Activated CD4-positive, alpha-beta memory T cell treated with anti-CD3 and anti-CD28 coated beads, Interleukin-2, amount 10 ng/mL, durations not matched to agents 7 days and 5 days (primary cell): ENCODE data around the gene RABAC1. TPM values are rescaled to one million over a fixed set of nuclear protein-coding genes. Genes with fewer than 3 reads are reported as not detected.
"Not testable (repeated sequence)": the region's sequence is repeated elsewhere in the genome, so short reads cannot be mapped to it uniquely, and the experiment has no call there.

Experiments used
- CTCF ChIA-PET: fragments of 350-600 bp; sonication (Branson Sonifier 250); formaldehyde crosslinking; loops from one replicate; lab custom pipeline; 2021; ENCODE audit warnings: antibody characterized with exemption, inconsistent platforms; lab: Charles Lee
- POLR2A ChIA-PET: fragments of 350-600 bp; sonication (Branson Sonifier 250); formaldehyde crosslinking; loops from one replicate; lab custom pipeline; 2021; ENCODE audit warnings: antibody characterized with exemption; lab: Charles Lee
- DNase-seq: peaks from one replicate; pipeline ENCODE4 v3.0.0-alpha.2; 2020
- H3K27ac Mint-ChIP-seq: one replicate; pipeline ENCODE4 v1.8.0; 2021; ENCODE audit warnings: mild to moderate bottlenecking, mixed read lengths
- H3K27me3 Mint-ChIP-seq: one replicate; pipeline ENCODE4 v1.8.0; 2021; ENCODE audit warnings: mixed read lengths
- H3K36me3 Mint-ChIP-seq: one replicate; pipeline ENCODE4 v1.8.0; 2021; ENCODE audit warnings: low read depth, mixed read lengths
- H3K4me1 Mint-ChIP-seq: one replicate; pipeline ENCODE4 v1.8.0; 2021; ENCODE audit warnings: mixed read lengths
- H3K4me3 Mint-ChIP-seq: one replicate; pipeline ENCODE4 v1.8.0; 2021; ENCODE audit warnings: mild to moderate bottlenecking, mixed read lengths
- H3K9me3 Mint-ChIP-seq: one replicate; pipeline ENCODE4 v1.8.0; 2021; ENCODE audit warnings: mixed read lengths
- total RNA-seq, 2 experiments: library from RNA; stranded (reverse); gene quantifications; one replicate each; pipeline ENCODE4 v1.2.3, GENCODE V29; 2021

Gene RABAC1
- total RNA-seq, 2 experiments from 2014 or later = 97.2 to 105 TPM

- Mint-ChIP-seq H3K4me3 (peak overlapping the region; percentile 18), H3K4me1 (peaks cover 36% of the 10 kb centered on the region), H3K27me3 (peaks cover 55% of the 10 kb centered on the region), H3K27ac (no peak overlapping the region), H3K9me3 (no peaks in the 10 kb centered on the region), H3K36me3 (no peaks in the 10 kb centered on the region)
- ChIA-PET POLR2A (no interaction called here), CTCF (interaction anchor here (1.2 kb wide), 1 partner anchor 40 kb away, joined by 3 read pairs; no protein-coding TSS in a partner anchor)
- no peak for DNase-seq
Observed at GRCh38 chr19:41994994-41995958, 36.2 kb upstream of the RABAC1 start.

GRCh38 chr19:41994521-41994971, 35.4 kb upstream of the RABAC1 start:
- ChIA-PET CTCF (interaction anchor here (0.6 kb wide), 1 partner anchor 121 kb away, joined by 3 read pairs; no protein-coding TSS in a partner anchor), POLR2A (no interaction called here)
- no peak for DNase-seq

GRCh38 chr19:41993612-41994483, 34.7 kb upstream of the RABAC1 start, which contains the start of gene ATP1A3:
ATP1A3 (minus strand) TSS chr19:41994230; CDS start chr19:41994076, 154 bp downstream.
- CTCF ChIA-PET = interaction anchor here (0.5 to 0.6 kb wide), 2 partner anchors 80 to 120 kb away, joined by 3 read pairs; no protein-coding TSS in a partner anchor
- DNase-seq = peak; percentile 63
- Mint-ChIP-seq H3K27ac (no peak within 1 kb of the TSS), H3K4me1 (peaks cover 32% of the 10 kb centered on the region), H3K4me3 (peak within 1 kb of the TSS; percentile 66), H3K36me3 (no peaks in the 10 kb centered on the region), H3K27me3 (peaks cover 44% of the 10 kb centered on the region), H3K9me3 (no peaks in the 10 kb centered on the region)
- POLR2A ChIA-PET = no interaction called here

More at GRCh38 chr19:41994521-41994971, 35.4 kb upstream of the RABAC1 start:
- peak overlapping the region; percentile 18 for H3K4me3 Mint-ChIP-seq
- H3K27me3 Mint-ChIP-seq = peaks cover 48% of the 10 kb centered on the region
- peaks cover 36% of the 10 kb centered on the region for H3K4me1 Mint-ChIP-seq
- H3K9me3 Mint-ChIP-seq = no peaks in the 10 kb centered on the region
- H3K27ac Mint-ChIP-seq = no peak overlapping the region
- H3K36me3 Mint-ChIP-seq = no peaks in the 10 kb centered on the region

- POLR2A ChIA-PET, CTCF ChIA-PET, H3K4me3 Mint-ChIP-seq: not testable (repeated sequence)
Observed at GRCh38 chr19:41991925-41992569, 32.9 kb upstream of the RABAC1 start.

GRCh38 chr19:41991025-41991424, 31.9 kb upstream of the RABAC1 start:
- DNase-seq = no peak
- POLR2A ChIA-PET = no interaction called here
- Mint-ChIP-seq H3K36me3 (no peaks in the 10 kb centered on the region), H3K9me3 (no peaks in the 10 kb centered on the region), H3K27me3 (peaks cover 23% of the 10 kb centered on the region), H3K4me1 (peaks cover 17% of the 10 kb centered on the region), H3K4me3 (no peak overlapping the region), H3K27ac (no peak overlapping the region)
- CTCF ChIA-PET = no interaction called here

More at GRCh38 chr19:41991925-41992569, 32.9 kb upstream of the RABAC1 start:
- not testable (repeated sequence) for DNase-seq, H3K9me3 Mint-ChIP-seq, H3K27ac Mint-ChIP-seq, H3K36me3 Mint-ChIP-seq
- H3K4me1 Mint-ChIP-seq = peaks cover 24% of the 10 kb centered on the region
- peaks cover 32% of the 10 kb centered on the region for H3K27me3 Mint-ChIP-seq

GRCh38 chr19:41990615-41991014, 31.5 kb upstream of the RABAC1 start:
- no peak for DNase-seq
- H3K27ac Mint-ChIP-seq = no peak overlapping the region
- CTCF ChIA-PET = no interaction called here
- POLR2A ChIA-PET = no interaction called here
- no peaks in the 10 kb centered on the region for H3K36me3 Mint-ChIP-seq
- peaks cover 17% of the 10 kb centered on the region for H3K4me1 Mint-ChIP-seq
- H3K27me3 Mint-ChIP-seq = peaks cover 20% of the 10 kb centered on the region
- H3K9me3 Mint-ChIP-seq = no peaks in the 10 kb centered on the region
- H3K4me3 Mint-ChIP-seq = no peak overlapping the region

GRCh38 chr19:41990028-41990427, 30.9 kb upstream of the RABAC1 start:
- CTCF ChIA-PET = no interaction called here
- POLR2A ChIA-PET = no interaction called here
- peaks cover 12% of the 10 kb centered on the region for H3K4me1 Mint-ChIP-seq

GRCh38 chr19:41988947-41989346, 29.8 kb upstream of the RABAC1 start:
- no peaks in the 10 kb centered on the region for H3K9me3 Mint-ChIP-seq
- CTCF ChIA-PET = interaction anchor here (0.7 kb wide), 1 partner anchor 200 kb away, joined by 3 read pairs; no protein-coding TSS in a partner anchor
- no peaks in the 10 kb centered on the region for H3K36me3 Mint-ChIP-seq
- no peak overlapping the region for H3K27ac Mint-ChIP-seq
- peaks cover 7% of the 10 kb centered on the region for H3K4me1 Mint-ChIP-seq
- peaks cover 9% of the 10 kb centered on the region for H3K27me3 Mint-ChIP-seq
- POLR2A ChIA-PET = no interaction called here
- no peak overlapping the region for H3K4me3 Mint-ChIP-seq
- DNase-seq = no peak

More at GRCh38 chr19:41990028-41990427, 30.9 kb upstream of the RABAC1 start:
- Mint-ChIP-seq H3K36me3 (no peaks in the 10 kb centered on the region), H3K27ac (no peak overlapping the region), H3K4me3 (no peak overlapping the region), H3K9me3 (no peaks in the 10 kb centered on the region), H3K27me3 (peaks cover 14% of the 10 kb centered on the region)
- no peak for DNase-seq

GRCh38 chr19:41987141-41987860, 28.2 kb upstream of the RABAC1 start:
- CTCF ChIA-PET = no interaction called here
- Mint-ChIP-seq H3K27ac (no peak overlapping the region), H3K9me3 (no peaks in the 10 kb centered on the region), H3K36me3 (no peaks in the 10 kb centered on the region), H3K4me1 (no peaks in the 10 kb centered on the region), H3K4me3 (no peak overlapping the region), H3K27me3 (no peaks in the 10 kb centered on the region)
- no peak for DNase-seq
- POLR2A ChIA-PET = no interaction called here

- no peaks in the 10 kb centered on the region for H3K36me3 Mint-ChIP-seq
- no peak overlapping the region for H3K4me3 Mint-ChIP-seq
- ChIA-PET POLR2A (no interaction called here), CTCF (no interaction called here)
- DNase-seq = no peak
- no peaks in the 10 kb centered on the region for H3K27me3 Mint-ChIP-seq
- no peaks in the 10 kb centered on the region for H3K4me1 Mint-ChIP-seq
- no peaks in the 10 kb centered on the region for H3K9me3 Mint-ChIP-seq
- H3K27ac Mint-ChIP-seq = no peak overlapping the region
Observed at GRCh38 chr19:41984961-41985360, 25.8 kb upstream of the RABAC1 start.

GRCh38 chr19:41981724-41982123, 22.6 kb upstream of the RABAC1 start:
- ChIA-PET CTCF (no interaction called here), POLR2A (no interaction called here)
- H3K27me3 Mint-ChIP-seq = no peaks in the 10 kb centered on the region
- H3K27ac Mint-ChIP-seq = no peak overlapping the region
- no peaks in the 10 kb centered on the region for H3K4me1 Mint-ChIP-seq
- DNase-seq = no peak
- H3K9me3 Mint-ChIP-seq = no peaks in the 10 kb centered on the region
- no peaks in the 10 kb centered on the region for H3K36me3 Mint-ChIP-seq
- H3K4me3 Mint-ChIP-seq = no peak overlapping the region

- ChIA-PET CTCF (no interaction called here), POLR2A (no interaction called here)
- no peak overlapping the region for H3K27ac Mint-ChIP-seq
- H3K4me1 Mint-ChIP-seq = no peaks in the 10 kb centered on the region
- no peaks in the 10 kb centered on the region for H3K36me3 Mint-ChIP-seq
- no peaks in the 10 kb centered on the region for H3K27me3 Mint-ChIP-seq
- no peak for DNase-seq
- no peak overlapping the region for H3K4me3 Mint-ChIP-seq
- no peaks in the 10 kb centered on the region for H3K9me3 Mint-ChIP-seq
Observed at GRCh38 chr19:41978470-41978869, 19.3 kb upstream of the RABAC1 start.
